DND-41 (cell line): ENCODE data around the gene TAF4.

Experiments used
- ATAC-seq: fragments of 200-7000 bp; cut with Tn5 transposase; 3 replicates; pipeline ENCODE4 v1.9.1; 2021; ENCODE audit warnings: low read depth; ENCODE audit not compliant: insufficient read depth
- DNase-seq: peaks from one replicate; pipeline ENCODE4 v3.0.0-alpha.2; 2020
- H2AFZ ChIP-seq: 2 replicates; pipeline ENCODE4 v1.6.0; 2012; ENCODE audit warnings: low read depth, low read length
- H3K27ac ChIP-seq: 2 replicates; pipeline ENCODE4 v1.5.1; 2012; ENCODE audit warnings: low read length, inconsistent platforms
- H3K27me3 ChIP-seq: fragments of 200-600 bp; sonication (generic); 2 replicates; pipeline ENCODE4 v1.6.0; 2012; ENCODE audit warnings: low read length, mild to moderate bottlenecking, inconsistent platforms; ENCODE audit not compliant: insufficient read depth, poor library complexity
- H3K36me3 ChIP-seq: 2 replicates; pipeline ENCODE4 v1.5.1; 2012; ENCODE audit warnings: low read length, inconsistent platforms; ENCODE audit not compliant: insufficient read depth
- H3K4me1 ChIP-seq: 2 replicates; pipeline ENCODE4 v1.5.1; 2012; ENCODE audit warnings: mild to moderate bottlenecking, low read length; ENCODE audit not compliant: insufficient read depth
- H3K4me2 ChIP-seq: 2 replicates; pipeline ENCODE4 v1.6.0; 2012; ENCODE audit warnings: mild to moderate bottlenecking, moderate library complexity, low read length, inconsistent platforms; ENCODE audit not compliant: insufficient read depth
- H3K4me3 ChIP-seq, 2 experiments: fragments of 200-600 bp in 1 of 2; shearing (Covaris generic) in 1 of 2; 2 replicates each; pipeline ENCODE4 v1.5.1; 2012 to 2016; ENCODE audit warnings: inconsistent platforms in 2 of 2, low read length in 2 of 2, mild to moderate bottlenecking in 2 of 2, low read depth in 1 of 2, moderate library complexity in 1 of 2
- H3K79me2 ChIP-seq: 2 replicates; pipeline ENCODE4 v1.6.0; 2012; ENCODE audit warnings: low read length, inconsistent platforms; ENCODE audit not compliant: insufficient read depth
- H3K9ac ChIP-seq: 2 replicates; pipeline ENCODE4 v1.6.0; 2012; ENCODE audit warnings: low read depth, mild to moderate bottlenecking, inconsistent platforms, low read length, moderate library complexity
- H3K9me3 ChIP-seq: 2 replicates; pipeline ENCODE4 v1.5.1; 2012; ENCODE audit warnings: low read length, moderate library complexity, mild to moderate bottlenecking, inconsistent platforms; ENCODE audit not compliant: insufficient read depth, severe bottlenecking
- H4K20me1 ChIP-seq: 2 replicates; pipeline ENCODE4 v1.6.0; 2012; ENCODE audit warnings: low read length; ENCODE audit not compliant: insufficient read depth
- EZH2 ChIP-seq: IDR thresholded peaks from 3 replicates; pipeline ENCODE4 v1.6.1; 2012; ENCODE audit warnings: borderline replicate concordance, low read depth, mild to moderate bottlenecking, moderate library complexity, low read length, inconsistent platforms; ENCODE audit not compliant: severe bottlenecking
- TF ChIP-seq, protein P1 (sequence below): IDR thresholded peaks from 2 replicates; pipeline ENCODE4 v1.5.1; 2012; ENCODE audit warnings: borderline replicate concordance, low read length, moderate library complexity, mild to moderate bottlenecking; ENCODE audit not compliant: poor library complexity, severe bottlenecking; ENCODE audit errors: extremely low read depth

The TAF4 gene

DNA sequence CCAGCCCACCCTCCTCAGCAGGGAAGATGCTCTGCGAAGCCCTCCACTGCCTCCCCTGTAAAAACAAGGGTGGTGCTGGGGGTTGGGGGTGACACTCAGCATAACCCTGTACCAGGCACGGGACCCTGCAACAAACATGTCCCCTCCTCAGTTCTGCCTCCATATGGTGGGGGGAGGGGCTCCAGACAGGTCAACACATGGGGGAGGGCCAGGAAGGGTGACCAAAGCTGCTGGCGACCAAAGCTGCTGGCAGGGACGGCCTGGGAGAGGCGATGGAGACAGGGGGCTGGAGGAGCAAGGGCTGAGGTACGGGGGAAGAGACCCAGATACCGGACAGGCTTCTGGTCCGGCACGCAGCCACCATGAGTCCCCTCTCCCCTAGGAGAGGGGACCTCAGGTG is 123.2 kb downstream of the TAF4 start:
- Histone ChIP-seq H3K79me2 (no peaks in the 10 kb centered on the region), H3K9me3 (no peaks in the 10 kb centered on the region), H2AFZ (no peak overlapping the region), H4K20me1 (peaks cover 8% of the 10 kb centered on the region; the same call in 1 of the 2 replicates), H3K27ac (no peak overlapping the region), H3K9ac (no peak overlapping the region), H3K4me1 (no peaks in the 10 kb centered on the region), H3K4me2 (no peak overlapping the region), H3K27me3 (no peaks in the 10 kb centered on the region), H3K4me3 (no peak overlapping the region), H3K36me3 (no peaks in the 10 kb centered on the region)
- no peak for DNase-seq
- no peak for ATAC-seq
- no peak for TF ChIP-seq EZH2
- TF ChIP-seq, protein P1, sequence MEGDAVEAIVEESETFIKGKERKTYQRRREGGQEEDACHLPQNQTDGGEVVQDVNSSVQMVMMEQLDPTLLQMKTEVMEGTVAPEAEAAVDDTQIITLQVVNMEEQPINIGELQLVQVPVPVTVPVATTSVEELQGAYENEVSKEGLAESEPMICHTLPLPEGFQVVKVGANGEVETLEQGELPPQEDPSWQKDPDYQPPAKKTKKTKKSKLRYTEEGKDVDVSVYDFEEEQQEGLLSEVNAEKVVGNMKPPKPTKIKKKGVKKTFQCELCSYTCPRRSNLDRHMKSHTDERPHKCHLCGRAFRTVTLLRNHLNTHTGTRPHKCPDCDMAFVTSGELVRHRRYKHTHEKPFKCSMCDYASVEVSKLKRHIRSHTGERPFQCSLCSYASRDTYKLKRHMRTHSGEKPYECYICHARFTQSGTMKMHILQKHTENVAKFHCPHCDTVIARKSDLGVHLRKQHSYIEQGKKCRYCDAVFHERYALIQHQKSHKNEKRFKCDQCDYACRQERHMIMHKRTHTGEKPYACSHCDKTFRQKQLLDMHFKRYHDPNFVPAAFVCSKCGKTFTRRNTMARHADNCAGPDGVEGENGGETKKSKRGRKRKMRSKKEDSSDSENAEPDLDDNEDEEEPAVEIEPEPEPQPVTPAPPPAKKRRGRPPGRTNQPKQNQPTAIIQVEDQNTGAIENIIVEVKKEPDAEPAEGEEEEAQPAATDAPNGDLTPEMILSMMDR, result no peak

DNA sequence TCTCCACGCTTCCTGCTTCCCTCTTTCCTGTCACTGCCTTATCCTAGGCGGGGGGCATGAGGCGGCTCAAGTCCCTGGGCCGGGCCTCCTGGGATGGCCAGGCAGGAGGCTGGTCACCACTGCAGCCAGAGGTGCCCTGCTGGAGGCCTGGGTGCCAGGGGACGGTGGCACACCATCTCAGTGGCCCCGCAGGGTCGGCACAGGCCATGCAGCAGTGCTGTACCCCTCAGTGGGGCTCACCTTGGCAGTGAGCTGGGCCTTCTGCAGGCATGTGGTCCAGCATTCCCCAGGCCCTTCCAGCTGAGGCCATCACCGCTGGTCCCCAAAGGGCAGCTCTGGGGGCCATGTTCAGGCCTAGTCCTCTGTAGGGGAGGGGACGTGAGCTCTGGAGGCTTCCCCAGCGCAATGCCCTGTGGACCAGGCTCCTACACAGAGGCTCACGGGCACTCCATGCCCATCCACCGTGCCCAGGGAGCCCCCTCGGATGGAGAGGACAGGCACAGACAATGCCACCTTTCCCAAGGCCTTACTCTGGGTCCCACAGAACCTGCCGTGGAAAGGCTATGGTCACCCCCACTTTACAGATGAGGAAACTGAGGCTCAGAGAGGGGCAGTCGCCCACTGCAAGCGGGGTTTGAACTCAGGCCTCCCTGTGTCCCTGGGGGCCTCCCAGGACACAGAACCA is 123.8 kb downstream of the TAF4 start:
- Histone ChIP-seq H3K4me1 (no peaks in the 10 kb centered on the region), H3K4me2 (no peak overlapping the region), H3K36me3 (no peaks in the 10 kb centered on the region), H3K9ac (no peak overlapping the region), H2AFZ (no peak overlapping the region), H3K27me3 (no peaks in the 10 kb centered on the region), H3K27ac (no peak overlapping the region), H3K4me3 (no peak overlapping the region), H4K20me1 (peaks cover 8% of the 10 kb centered on the region; the same call in 1 of the 2 replicates), H3K79me2 (no peaks in the 10 kb centered on the region), H3K9me3 (no peaks in the 10 kb centered on the region)
- ATAC-seq (no peak), DNase-seq (no peak)
- TF ChIP-seq, protein P1, result no peak
- TF ChIP-seq EZH2, result no peak

DNA sequence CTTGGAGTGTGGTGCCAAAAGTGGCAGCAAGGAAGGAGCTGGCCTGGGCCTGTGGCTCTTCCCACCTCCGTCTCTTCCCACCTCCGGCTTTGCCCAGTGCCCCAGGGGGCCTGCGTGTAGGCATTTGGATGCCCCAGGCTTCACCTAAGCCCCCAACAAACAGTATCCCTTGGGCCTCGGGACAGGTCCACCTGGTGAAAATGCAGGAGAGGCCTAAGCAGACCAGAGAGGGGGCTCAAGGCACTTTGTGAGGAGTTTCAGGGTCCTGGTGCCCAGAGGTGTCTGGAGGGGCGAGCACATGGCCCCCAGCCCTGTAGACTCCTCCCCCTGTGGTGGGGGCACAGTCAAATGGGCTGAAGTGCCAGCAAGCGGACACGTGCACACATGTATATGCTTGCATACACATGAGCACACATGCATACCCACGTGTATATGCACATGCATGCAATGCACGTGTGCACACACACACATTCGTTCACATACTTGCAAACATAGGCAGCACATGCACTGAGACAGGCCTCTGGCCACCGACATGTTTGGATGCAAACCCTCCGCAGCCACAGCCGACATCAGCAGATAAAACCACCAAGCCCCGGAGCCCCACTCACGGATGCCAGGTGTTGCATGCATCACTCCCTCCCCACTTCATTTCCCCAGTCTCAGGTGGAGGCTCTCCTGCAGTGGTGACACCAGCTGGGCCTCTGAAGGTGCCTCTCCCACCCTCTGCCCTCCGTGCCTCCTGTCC is 124.5 kb downstream of the TAF4 start:
- Histone ChIP-seq H3K36me3 (no peaks in the 10 kb centered on the region), H3K9ac (no peak overlapping the region), H3K4me1 (no peaks in the 10 kb centered on the region), H3K4me2 (no peak overlapping the region), H2AFZ (no peak overlapping the region), H4K20me1 (peaks cover 13% of the 10 kb centered on the region; the same call in 1 of the 2 replicates), H3K4me3 (no peak overlapping the region), H3K27ac (no peak overlapping the region), H3K79me2 (no peaks in the 10 kb centered on the region), H3K9me3 (no peaks in the 10 kb centered on the region), H3K27me3 (no peaks in the 10 kb centered on the region)
- no peak for ATAC-seq
- no peak for DNase-seq
- no peak for TF ChIP-seq EZH2
- TF ChIP-seq, protein P1, result no peak
